Renal pelvis (tissue), 4 donors: Measurements from ENCODE around the gene PACS2. TPM values are rescaled to one million over a fixed set of nuclear protein-coding genes. Genes with fewer than 3 reads are reported as not detected.
A peak's percentile ranks its signal among the peaks of the same experiment; 100 is the strongest.
"Not testable (repeated sequence)": the region's sequence is repeated elsewhere in the genome, so short reads cannot be mapped to it uniquely, and the experiment has no call there.

ENCODE experiments used
- DNase-seq: peaks from one replicate; pipeline ENCODE4 v3.0.0-alpha.2; 2013
- polyA plus RNA-seq, 3 donors: library from polyadenylated mRNA; unstranded; fragments of 120-200 nt; gene quantifications; one replicate each; pipeline ENCODE4 v1.2.1, GENCODE V29; 2013; ENCODE audit not compliant: insufficient read length in 3 of 3

Gene PACS2
- polyA plus RNA-seq, 3 donors, result 76.2 to 89.4 (median 84.1) TPM

- DNase-seq, result no peak
Measured at GRCh38 chr14:105348169-105348944, 33.8 kb downstream of the PACS2 start.

GRCh38 chr14:105348945-105349699 lies 34.6 kb downstream of the PACS2 start:
- DNase-seq, result no peak

- no peak for DNase-seq
Measured at GRCh38 chr14:105349992-105350391, 35.4 kb downstream of the PACS2 start.

- DNase-seq, result no peak
Measured at GRCh38 chr14:105350450-105351244, 36.1 kb downstream of the PACS2 start.

- DNase-seq, result no peak
Measured at GRCh38 chr14:105351410-105351809, 36.9 kb downstream of the PACS2 start.

- DNase-seq, result peak; percentile 88
Measured at GRCh38 chr14:105351920-105352851, 37.6 kb downstream of the PACS2 start.

GRCh38 chr14:105353136-105353535 lies 38.6 kb downstream of the PACS2 start:
- no peak for DNase-seq

GRCh38 chr14:105354541-105354940 lies 40.0 kb downstream of the PACS2 start:
- no peak for DNase-seq

- DNase-seq, result no peak
Measured at GRCh38 chr14:105355049-105355575, 40.6 kb downstream of the PACS2 start.

- DNase-seq, result no peak
Measured at GRCh38 chr14:105355850-105356604, 41.5 kb downstream of the PACS2 start.

- DNase-seq, result no peak
Measured at GRCh38 chr14:105356927-105357326, 42.4 kb downstream of the PACS2 start.

- no peak for DNase-seq
Measured at GRCh38 chr14:105357626-105358025, 43.1 kb downstream of the PACS2 start.

- no peak for DNase-seq
Measured at GRCh38 chr14:105358140-105358846, 43.7 kb downstream of the PACS2 start.

- no peak for DNase-seq
Measured at GRCh38 chr14:105358943-105359342, 44.4 kb downstream of the PACS2 start.

- not testable (repeated sequence) for DNase-seq
Measured at GRCh38 chr14:105361412-105361811, 46.9 kb downstream of the PACS2 start.

- DNase-seq, result no peak
Measured at GRCh38 chr14:105363847-105364708, 49.5 kb downstream of the PACS2 start.

- DNase-seq, result no peak
Measured at GRCh38 chr14:105365101-105365500, 50.6 kb downstream of the PACS2 start.

- no peak for DNase-seq
Measured at GRCh38 chr14:105365681-105366080, 51.1 kb downstream of the PACS2 start.
